Testis (tissue), 2 donors: ENCODE measurements around the gene RNF144B.

Experiments used
- POLR2A ChIP-seq: fragments of 450-650 bp; IDR thresholded peaks from one replicate; pipeline ENCODE4 v1.6.1; 2017; ENCODE audit warnings: antibody characterized with exemption, mild to moderate bottlenecking, moderate library complexity
- TF ChIP-seq, protein P1 (sequence below), 3 experiments: fragments of 450-650 bp in 2 of 3; fragments of 200-600 bp in 1 of 3; sonication (generic) in 1 of 3; IDR thresholded peaks; one replicate each; pipeline ENCODE4 v1.5.1; 2016 to 2019; ENCODE audit warnings: antibody characterized with exemption in 3 of 3, mild to moderate bottlenecking in 2 of 3, moderate library complexity in 1 of 3

DNA sequence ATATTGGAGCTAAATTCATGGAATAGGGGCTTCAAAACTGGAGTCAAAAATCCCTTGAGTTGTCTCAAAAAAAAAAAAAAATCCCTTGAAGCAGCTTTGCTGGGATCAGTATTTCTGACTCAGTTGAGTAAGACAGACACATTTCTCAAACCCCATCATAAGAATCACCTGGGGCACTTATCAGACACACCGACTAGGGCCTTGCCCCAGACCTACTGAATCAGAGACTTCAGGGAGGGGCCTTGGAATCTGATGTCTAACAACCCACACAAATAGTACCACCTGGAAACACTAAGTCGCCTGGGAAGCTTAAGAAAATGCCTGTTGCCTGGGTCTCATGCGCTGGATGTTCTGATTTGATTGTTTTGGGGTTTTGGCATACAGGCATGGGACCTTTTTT, 44.9 kb upstream of the RNF144B start:
- TF ChIP-seq, protein P1, sequence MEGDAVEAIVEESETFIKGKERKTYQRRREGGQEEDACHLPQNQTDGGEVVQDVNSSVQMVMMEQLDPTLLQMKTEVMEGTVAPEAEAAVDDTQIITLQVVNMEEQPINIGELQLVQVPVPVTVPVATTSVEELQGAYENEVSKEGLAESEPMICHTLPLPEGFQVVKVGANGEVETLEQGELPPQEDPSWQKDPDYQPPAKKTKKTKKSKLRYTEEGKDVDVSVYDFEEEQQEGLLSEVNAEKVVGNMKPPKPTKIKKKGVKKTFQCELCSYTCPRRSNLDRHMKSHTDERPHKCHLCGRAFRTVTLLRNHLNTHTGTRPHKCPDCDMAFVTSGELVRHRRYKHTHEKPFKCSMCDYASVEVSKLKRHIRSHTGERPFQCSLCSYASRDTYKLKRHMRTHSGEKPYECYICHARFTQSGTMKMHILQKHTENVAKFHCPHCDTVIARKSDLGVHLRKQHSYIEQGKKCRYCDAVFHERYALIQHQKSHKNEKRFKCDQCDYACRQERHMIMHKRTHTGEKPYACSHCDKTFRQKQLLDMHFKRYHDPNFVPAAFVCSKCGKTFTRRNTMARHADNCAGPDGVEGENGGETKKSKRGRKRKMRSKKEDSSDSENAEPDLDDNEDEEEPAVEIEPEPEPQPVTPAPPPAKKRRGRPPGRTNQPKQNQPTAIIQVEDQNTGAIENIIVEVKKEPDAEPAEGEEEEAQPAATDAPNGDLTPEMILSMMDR (IDR thresholded peaks at IDR 0.05), result no peak
- TF ChIP-seq POLR2A, result no peak
